ENCODE data around the gene COL5A3. TPM values are rescaled to one million over a fixed set of nuclear protein-coding genes. Genes with fewer than 3 reads are reported as not detected.

Gene COL5A3
- total and polyA plus RNA-seq, 2 experiments from 2014 or later: 1.9 to 2.1 TPM

DNA sequence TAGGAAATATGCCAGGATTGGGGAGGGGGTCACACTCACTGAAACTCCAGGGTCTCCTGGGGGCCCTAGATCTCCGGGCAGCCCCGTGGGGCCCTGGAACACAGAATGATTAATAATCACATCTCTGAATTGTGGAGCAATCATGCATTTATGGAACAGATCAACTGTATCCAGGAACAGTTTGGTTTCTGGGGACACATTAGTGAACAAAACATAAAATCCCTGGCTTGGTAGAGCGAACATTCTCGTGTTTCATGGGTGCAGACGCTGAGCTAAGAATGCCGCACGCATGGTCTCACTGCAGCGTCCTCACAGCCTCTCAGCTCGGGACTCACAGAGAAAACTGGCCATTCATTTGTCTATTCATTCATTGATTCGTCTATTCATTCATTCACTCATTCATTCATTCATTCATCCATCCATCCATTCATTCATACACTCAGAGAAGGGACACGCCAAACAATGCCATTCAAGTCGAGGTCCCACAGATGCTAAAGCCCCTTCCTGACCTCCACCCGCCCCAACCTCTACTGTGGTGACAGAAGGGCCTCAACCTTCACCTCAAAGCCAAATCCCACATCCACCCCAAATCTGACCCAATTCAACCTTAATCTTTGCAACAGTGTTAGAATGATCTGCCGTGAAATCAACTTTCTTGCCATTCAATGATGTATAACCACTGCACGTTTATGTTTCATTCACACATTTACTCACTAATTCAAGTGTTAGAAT, 39.0 kb downstream of the COL5A3 start:
- no peaks in the 10 kb centered on the region for H3K79me2 ChIP-seq
- H3K4me2 ChIP-seq: no peak overlapping the region
- no peak for DNase-seq (ENCODE audit: low spot score)
- H3K27me3 ChIP-seq: peaks cover 27% of the 10 kb centered on the region
- no peak overlapping the region for H2AFZ ChIP-seq
- H3K4me1 ChIP-seq (ENCODE audit: insufficient read depth): no peaks in the 10 kb centered on the region
- no peaks in the 10 kb centered on the region for H3K9me3 ChIP-seq (ENCODE audit: low read depth)
- H3K9me2 ChIP-seq (replicated peaks; ENCODE audit: insufficient read depth): no peaks in the 10 kb centered on the region
- no peak for TF ChIP-seq EZH2 (IDR thresholded peaks at IDR 0.05; ENCODE audit: borderline replicate concordance)
- TF ChIP-seq EZH2phosphoT487 (IDR thresholded peaks at IDR 0.05; ENCODE audit: low read depth, severe bottlenecking, unreplicated experiment): no peak
- no peak for TF ChIP-seq CTCF (IDR thresholded peaks at IDR 0.05; ENCODE audit: poor library complexity)
- H4K20me1 ChIP-seq (ENCODE audit: insufficient read depth, poor library complexity, severe bottlenecking): no peaks in the 10 kb centered on the region
- no peaks in the 10 kb centered on the region for H3K36me3 ChIP-seq (replicated peaks; ENCODE audit: insufficient read depth, low read depth)
- WGBS (ENCODE audit: low lambda C conversion rate, missing lambda C conversion rate): 82% methylated on average over 15 of the region's 15 CpGs
- H3K4me3 ChIP-seq: no peak overlapping the region
- H3K27ac ChIP-seq: no peak overlapping the region

DNA sequence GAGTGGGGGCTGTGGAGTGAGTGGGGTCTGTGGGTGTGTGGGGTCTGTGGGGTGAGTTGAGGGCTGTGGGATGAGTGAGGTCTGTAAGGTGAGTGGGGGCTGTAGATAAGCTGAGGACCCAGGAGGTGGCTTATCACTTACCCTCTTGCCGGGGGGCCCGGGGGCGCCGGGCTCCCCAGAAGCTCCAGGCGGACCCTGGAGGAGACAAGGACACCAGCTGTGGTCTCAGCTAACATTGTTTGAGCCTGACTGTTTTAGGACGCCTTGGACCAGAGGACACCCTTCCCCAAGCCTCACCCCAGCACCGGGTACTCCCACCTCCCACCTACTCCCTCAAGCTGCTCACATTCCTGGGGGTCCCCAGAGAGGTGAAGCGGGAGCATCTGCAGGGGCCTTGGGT, 39.8 kb downstream of the COL5A3 start:
- TF ChIP-seq CTCF (IDR thresholded peaks at IDR 0.05; ENCODE audit: poor library complexity) (no peak), EZH2 (IDR thresholded peaks at IDR 0.05; ENCODE audit: borderline replicate concordance) (no peak), EZH2phosphoT487 (IDR thresholded peaks at IDR 0.05; ENCODE audit: low read depth, severe bottlenecking, unreplicated experiment) (no peak)
- H3K4me1 ChIP-seq (ENCODE audit: insufficient read depth): no peaks in the 10 kb centered on the region
- 96% methylated on average over 5 of the region's 8 CpGs for WGBS (ENCODE audit: low lambda C conversion rate, missing lambda C conversion rate)
- no peak overlapping the region for H2AFZ ChIP-seq
- H3K4me3 ChIP-seq: no peak overlapping the region
- H4K20me1 ChIP-seq (ENCODE audit: insufficient read depth, poor library complexity, severe bottlenecking): no peaks in the 10 kb centered on the region
- H3K27me3 ChIP-seq: peaks cover 35% of the 10 kb centered on the region
- H3K4me2 ChIP-seq: no peak overlapping the region
- no peaks in the 10 kb centered on the region for H3K9me3 ChIP-seq (ENCODE audit: low read depth)
- no peak for DNase-seq (ENCODE audit: low spot score)
- H3K36me3 ChIP-seq (replicated peaks; ENCODE audit: insufficient read depth, low read depth): no peaks in the 10 kb centered on the region
- H3K79me2 ChIP-seq: no peaks in the 10 kb centered on the region
- H3K27ac ChIP-seq: no peak overlapping the region
- H3K9me2 ChIP-seq (replicated peaks; ENCODE audit: insufficient read depth): no peaks in the 10 kb centered on the region

GRCh38 chr19:9969688-9969975, 40.7 kb downstream of the COL5A3 start:
- Histone ChIP-seq H3K9me3 (ENCODE audit: low read depth) (no peaks in the 10 kb centered on the region), H3K27ac (no peak overlapping the region), H3K9me2 (replicated peaks; ENCODE audit: insufficient read depth) (no peaks in the 10 kb centered on the region), H3K4me1 (ENCODE audit: insufficient read depth) (no peaks in the 10 kb centered on the region), H4K20me1 (ENCODE audit: insufficient read depth, poor library complexity, severe bottlenecking) (no peaks in the 10 kb centered on the region), H3K4me3 (no peak overlapping the region), H3K4me2 (no peak overlapping the region), H3K27me3 (peaks cover 41% of the 10 kb centered on the region), H2AFZ (no peak overlapping the region), H3K79me2 (no peaks in the 10 kb centered on the region), H3K36me3 (replicated peaks; ENCODE audit: insufficient read depth, low read depth) (no peaks in the 10 kb centered on the region)
- no peak for DNase-seq (ENCODE audit: low spot score)
- WGBS (ENCODE audit: low lambda C conversion rate, missing lambda C conversion rate): 87% methylated on average over 2 of the region's 2 CpGs
- TF ChIP-seq EZH2phosphoT487 (IDR thresholded peaks at IDR 0.05; ENCODE audit: low read depth, severe bottlenecking, unreplicated experiment): no peak
- no peak for TF ChIP-seq CTCF (IDR thresholded peaks at IDR 0.05; ENCODE audit: poor library complexity)
- TF ChIP-seq EZH2 (IDR thresholded peaks at IDR 0.05; ENCODE audit: borderline replicate concordance): no peak

Measured in hepatocyte (in vitro differentiated cells).